Mucosa of gallbladder (tissue), 1 donor: Measurements from ENCODE around the gene TNFAIP2. TPM values are rescaled to one million over a fixed set of nuclear protein-coding genes. Genes with fewer than 3 reads are reported as not detected.
"Not testable (repeated sequence)": the region's sequence is repeated elsewhere in the genome, so short reads cannot be mapped to it uniquely, and the experiment has no call there.

ENCODE experiments used
- DNase-seq: peaks from one replicate; pipeline ENCODE4 v3.0.0-alpha.2; 2020; ENCODE audit warnings: low spot score
- total RNA-seq: library from RNA; stranded (reverse); gene quantifications from one replicate; pipeline ENCODE4 v1.2.1, GENCODE V29; 2021
- donor health status: DM: no; HTN: no; CAD: no.

Gene TNFAIP2
- total RNA-seq, 1 donor from 2014 or later: 133 TPM

DNA sequence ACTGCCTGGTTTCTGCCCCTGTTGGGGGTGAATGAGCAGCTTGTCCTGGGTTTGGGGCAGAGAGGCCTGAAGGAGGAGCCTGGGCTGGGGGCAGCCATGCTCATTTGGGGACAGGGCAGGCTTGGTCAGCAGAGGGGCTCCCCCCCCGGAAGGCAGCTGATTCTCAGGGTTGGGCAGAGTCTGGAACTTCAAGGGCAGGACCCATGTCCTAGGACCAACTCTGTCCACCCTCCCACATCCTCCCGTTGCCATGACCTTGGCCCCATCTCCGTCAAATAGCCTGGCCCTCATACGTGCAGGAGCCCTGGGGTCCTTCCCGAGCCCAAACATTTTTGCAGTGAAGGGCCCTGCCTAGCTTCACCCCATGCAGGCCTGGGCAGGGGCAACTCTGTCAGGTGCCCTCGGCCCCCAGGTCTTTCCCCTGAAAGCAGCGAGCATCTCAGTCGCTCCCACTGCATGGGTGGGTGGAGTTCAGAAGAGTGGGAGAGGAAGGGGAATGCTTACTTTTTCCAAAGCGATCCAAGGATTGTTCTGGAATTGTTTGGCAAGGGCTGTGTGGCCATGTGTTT is 32.6 kb downstream of the TNFAIP2 start:
- no peak for DNase-seq

DNA sequence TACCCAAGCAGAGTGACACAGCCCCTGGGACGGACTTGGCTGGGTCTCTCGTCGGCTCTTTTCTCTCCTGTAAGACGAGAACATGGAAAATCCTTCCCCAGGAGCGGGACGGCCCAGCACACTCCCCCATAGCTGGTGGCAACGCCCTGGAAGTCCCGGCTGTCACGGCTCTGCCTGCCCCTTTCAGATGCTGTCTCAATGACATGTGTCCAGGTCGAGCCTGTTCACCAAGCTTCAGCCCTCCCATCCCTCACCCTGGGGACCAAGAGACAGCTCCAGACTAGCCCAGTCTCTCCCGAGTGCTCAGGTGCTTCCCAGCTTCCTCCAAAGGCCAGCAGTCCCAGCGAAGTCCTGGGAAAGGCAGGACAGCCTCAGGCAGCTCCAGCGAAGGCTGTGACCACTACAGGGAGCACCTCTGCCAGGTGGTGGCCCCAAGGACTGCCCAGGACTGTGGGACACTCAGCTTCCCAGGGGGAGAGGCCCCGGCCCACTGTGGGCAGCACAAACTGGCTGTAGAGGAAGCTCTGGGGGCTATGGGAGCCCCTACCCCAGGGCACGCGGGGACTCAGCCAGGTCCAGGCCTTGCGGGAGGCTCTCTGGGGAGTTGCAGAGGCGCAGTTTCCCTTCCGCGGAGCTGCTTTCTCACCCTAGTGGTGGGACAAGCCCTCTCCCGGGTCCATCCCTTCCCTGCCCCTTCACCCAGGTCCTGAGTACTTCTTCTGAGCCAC is 33.6 kb downstream of the TNFAIP2 start:
- DNase-seq: no peak

DNA sequence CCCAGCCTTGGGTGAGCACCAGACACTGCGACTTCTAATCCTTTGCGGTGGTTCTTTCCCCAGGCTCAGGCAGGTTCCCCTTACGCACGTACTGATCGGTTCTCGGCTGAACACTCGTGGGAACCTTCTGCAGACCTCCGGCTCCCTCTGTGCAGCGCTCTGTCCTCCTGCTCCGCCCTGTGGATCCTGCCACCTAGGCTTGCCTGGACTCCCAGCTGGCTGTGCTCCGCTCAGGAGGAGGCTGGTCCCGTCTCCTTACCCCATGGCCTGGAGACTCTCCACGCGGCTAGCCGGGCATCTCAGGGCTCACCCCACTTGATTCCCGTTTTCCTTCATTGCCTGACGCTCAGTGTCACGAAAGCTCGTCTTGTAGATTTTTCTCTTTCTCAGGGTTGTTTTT is 34.7 kb downstream of the TNFAIP2 start:
- DNase-seq: no peak

DNA sequence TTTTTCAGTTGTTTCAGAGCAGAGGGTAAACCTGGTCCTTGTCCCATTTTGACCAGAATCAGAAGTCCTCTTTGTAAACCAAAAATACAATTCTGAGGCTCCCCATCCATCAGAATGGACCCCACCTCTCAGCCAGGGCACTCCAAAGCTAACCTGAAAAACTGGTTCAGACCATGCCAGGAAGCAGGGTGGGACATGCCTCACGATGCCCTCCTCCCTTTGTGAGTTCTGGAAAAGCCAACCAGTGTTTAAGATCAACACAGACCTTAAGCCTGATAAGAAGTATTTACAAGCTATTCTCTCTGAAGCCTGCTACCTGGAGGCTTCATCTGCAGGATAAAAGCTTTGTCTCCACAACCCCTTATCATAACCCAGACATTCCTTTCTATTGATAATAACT is 35.4 kb downstream of the TNFAIP2 start:
- DNase-seq: no peak

DNA sequence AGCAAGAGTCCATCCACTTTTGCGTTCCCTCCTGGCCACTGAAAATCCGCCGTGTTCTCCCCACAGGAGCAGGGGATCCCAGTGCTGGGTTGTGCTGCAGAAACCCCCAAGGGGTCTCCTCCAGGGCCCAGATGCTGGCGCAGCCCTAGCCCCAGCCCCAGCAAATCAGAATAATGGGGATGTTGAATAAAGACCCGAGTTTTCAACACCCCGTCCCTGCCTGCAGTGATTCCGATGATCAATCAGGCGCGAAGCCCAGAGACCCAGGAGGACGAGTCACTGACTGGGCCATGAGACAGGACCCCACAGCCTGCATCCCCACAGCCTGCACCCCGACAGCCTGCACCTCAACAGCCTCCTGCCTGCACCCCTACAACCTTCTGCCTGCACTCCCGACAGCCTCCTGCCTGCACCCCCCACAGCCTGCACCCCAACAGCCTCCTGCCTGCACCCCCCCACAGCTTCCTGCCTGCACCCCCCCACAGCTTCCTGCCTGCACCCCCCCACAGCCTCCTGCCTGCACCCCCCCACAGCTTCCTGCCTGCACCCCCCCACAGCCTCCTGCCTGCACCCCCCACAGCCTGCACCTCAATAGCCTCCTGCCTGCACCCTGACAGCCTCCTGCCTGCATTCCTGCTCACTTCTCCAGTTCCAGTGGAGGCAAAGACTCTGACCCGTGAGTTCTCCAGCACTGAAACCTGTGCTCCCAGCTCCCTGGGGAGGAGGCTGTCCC is 37.2 kb downstream of the TNFAIP2 start:
- DNase-seq: no peak

DNA sequence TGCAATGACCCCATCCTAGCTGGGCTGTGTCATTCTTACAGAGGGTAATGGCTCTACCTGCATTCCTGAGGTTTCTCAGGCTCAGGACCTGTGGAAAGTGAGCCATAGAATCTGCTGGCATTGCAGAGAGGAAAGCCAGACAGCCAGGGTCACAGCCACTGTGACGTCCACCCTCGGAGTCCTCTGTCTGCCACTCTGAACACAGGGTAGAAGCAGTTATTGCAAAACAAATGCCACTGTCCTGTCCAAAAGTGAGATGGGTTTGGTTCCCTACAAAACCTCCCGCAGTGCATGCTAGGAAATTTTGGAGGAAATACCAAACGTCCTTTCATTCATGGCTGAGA is 37.8 kb downstream of the TNFAIP2 start:
- DNase-seq: no peak

DNA sequence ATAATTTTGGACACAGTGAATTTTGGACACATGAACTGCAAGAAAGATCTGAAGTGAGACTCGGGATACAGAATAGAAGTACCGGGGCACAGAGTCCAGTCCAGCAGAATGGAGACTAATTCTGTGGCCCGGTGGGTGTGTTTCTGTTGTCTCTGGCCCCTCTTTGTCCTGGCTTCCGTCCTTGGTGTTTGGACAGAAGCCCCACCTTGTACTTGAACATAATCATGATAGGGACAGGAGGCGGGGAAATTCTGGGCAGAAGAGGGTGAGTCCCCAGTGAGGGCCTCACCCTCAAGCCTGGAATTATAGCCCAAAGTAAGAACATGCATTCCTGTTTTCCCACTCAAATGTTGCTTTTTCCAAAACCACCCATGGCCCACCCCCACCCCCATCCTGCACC is 39.9 kb downstream of the TNFAIP2 start:
- no peak for DNase-seq

DNA sequence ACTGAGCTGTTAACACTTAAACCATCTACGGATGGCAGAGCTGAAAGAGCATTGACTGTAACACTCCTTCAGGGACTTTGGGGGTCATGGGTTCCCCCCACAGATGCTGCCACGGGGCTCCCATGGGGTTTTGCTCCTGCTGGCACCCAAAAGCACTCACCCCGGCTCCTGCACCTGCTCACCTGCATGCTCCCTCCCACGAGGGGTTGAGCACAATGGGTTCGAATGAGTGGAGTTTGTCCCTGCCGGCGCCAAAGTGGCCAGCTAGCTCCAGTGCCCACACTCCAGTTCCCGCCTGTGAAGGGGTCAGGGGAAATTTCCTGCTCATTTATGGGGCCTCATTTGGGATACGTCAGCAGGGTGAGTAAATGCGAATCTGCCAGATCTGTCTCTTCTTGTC is 40.7 kb downstream of the TNFAIP2 start:
- no peak for DNase-seq

DNA sequence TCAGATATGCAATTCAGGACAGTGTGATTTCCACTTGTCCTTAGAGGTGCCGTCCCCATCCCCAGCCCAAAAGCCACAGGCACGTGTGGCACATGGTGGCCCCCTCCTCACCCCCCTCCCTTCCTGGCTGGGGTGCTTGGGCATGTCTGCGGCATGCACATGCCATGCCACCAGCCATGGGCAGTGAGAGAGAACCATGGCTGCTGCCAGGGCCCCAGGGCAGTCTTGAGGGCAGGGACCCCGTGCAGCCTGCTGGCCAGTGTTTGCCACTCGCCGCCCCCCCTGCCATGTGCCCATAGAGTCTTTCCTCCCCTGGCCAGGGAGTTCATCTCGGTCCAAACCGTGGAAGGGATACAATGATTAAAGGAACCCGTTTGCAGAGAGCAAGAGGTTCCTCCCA is 41.5 kb downstream of the TNFAIP2 start:
- DNase-seq: no peak

DNA sequence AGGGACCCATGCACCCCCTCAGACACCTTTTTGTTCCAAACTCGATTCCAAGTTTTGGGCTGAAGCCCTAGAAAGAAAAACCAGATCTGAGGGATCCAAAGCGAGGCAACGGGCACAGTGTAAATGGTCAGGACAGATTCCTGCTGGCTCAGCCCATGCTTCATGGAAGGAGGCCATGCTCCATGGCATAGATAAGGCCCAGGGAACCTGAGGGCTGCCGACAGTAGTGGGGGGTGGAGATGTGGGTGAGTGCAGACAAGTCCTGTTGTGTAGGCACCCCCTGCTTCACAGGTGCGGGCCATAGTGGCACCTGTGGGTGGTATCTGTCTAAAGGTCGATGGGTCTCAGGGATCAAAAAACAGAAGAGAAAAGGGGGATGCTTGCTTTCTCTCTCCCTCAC is 42.1 kb downstream of the TNFAIP2 start:
- DNase-seq: no peak

DNA sequence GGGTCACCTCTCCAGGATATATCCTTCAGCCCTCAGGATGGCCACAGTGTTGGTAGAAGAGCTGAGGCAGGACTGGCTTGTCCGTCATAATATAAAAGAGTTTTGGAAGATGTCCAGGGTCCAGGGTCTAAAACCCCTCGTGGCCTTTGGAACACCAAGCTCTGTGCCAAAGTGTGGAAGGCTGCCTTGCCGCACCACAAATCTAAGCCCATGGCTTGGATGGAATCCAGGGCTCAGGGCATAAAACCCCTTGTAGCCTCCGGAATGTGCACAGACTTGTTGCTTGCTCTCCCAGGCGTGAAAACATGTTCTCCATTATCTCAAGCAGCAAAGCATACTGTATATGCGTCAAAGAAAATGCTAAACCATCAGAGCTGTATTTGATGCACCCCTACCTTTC is 46.7 kb downstream of the TNFAIP2 start:
- DNase-seq: no peak

DNA sequence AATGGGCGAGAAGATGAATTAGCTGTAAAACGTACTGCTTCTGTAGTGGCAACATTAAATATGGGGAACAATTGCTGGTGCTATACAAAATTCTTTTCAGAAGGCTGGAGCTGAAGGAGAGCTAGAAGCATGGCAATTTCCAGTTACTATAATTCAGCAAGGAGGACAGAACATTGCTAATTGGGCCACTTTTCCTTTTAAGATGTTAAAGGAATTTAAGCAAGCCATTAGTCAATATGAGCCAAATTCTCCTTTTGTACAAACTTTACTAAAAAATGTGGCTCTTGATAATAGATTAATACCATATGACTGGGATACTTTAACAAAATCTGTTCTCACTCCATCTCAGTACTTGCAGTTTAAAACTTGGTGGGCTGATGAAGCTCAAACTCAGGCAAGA is 47.9 kb downstream of the TNFAIP2 start:
- DNase-seq: not testable (repeated sequence)

DNA sequence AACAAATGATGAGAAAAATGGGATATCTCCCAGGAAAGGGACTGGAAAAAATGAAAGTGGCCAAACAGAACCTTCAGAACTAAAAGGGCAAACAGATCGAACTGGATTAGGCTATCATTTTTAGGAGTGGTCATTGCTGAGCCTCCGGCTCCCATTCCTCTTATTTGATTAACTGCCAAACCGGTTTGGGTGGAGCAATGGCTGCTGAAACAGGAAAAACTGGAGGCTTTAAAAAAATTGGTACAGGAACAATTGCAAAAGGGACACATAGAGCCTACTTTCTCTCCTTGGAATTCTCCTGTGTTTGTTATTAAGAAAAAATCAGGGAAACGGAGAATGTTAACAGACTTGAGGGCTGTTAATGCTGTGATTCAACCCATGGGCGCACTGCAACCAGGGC is 49.7 kb downstream of the TNFAIP2 start:
- DNase-seq: no peak

DNA sequence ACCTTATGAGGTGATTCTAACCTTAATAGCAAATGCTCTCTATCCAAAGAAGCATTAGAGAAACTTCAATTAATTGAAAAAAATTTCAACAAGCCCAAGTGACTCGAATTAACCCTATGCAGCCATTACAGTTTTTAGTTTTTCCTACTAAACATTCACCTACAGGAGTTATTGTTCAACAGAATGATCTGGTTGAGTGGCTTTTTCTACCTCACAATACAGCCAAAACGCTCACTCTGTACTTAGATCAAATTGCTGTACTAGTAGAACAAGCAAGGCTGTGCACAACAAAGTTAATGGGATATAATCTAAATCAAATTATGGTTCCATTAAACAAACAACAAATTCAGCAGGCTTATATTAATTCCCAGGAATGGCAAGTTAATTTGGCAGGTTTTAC is 50.6 kb downstream of the TNFAIP2 start:
- not testable (repeated sequence) for DNase-seq

DNA sequence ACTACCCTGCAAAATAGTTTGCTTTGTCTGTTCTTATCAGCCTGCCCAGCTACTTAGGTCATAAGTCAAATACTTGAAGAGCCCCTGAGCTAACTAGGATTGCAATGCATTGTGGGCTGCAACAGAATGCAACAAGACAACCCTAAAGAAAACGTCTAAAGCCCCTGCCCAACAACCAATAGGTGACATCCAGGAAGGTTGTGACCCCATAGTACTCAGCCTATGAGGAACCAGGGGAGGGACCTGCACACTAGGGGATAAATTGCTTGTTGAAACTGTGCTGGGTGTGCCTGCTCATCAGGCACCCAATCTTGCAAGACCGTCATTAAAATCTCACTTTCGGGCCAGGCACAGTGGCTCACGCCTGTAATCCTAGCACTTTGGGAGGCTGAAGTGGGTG is 52.9 kb downstream of the TNFAIP2 start:
- DNase-seq: not testable (repeated sequence)

DNA sequence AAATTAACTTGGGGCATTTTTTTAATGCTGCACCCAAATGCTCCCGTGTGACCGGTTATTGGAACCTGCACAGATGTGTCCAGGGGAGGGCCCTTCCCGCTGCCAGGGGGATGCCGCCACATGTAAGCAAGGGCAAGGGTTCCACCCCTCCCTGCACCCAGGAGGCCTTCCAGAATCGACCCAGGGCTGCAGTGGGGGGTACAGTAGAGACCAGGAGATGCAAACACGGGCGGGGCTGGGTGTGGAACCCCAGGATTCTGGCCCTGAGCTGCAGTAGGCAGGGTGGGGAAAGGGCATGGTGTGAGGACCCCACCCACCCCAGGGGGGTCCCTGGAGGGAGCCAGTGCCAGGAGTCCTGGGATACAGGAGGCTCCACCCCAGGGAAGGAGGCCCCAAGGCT is 54.1 kb downstream of the TNFAIP2 start:
- no peak for DNase-seq

DNA sequence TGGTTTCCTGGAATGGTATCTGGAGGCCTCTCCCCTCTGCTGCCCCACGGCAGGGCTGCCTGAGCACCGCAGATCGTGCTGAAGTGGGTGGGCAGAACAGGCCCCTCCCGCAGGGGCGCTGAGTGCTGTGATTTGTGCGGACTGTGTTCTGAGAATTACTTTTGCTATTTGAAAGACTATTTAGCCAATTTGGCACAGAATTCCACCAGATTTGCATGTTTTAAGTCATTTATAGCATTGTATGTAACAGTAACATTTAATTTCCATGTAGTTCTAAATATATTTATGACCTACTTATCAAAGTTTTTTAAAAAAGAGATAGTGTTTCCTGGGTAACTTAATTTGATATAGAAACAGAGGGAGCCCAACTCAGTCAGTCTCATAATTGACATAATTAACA is 55.3 kb downstream of the TNFAIP2 start:
- no peak for DNase-seq

DNA sequence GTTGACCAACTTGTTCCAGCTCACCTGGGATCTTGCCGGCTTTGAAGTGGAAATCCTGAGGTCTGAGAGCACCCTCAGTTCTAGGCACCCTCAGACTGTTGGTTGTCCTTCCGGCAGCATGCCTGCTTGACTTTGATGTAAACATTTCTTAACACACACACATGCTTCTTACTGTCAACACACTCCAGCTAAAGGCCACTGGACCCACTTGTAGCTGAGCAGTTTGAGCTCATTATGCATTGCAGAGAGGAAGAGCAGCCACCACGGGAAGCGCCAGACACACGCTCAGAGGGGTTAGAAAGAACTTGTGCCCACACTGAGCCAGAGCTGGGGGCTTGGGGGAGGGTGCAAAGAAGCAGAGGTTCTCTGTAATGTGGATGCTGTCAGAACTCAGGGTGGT is 55.8 kb downstream of the TNFAIP2 start:
- DNase-seq: no peak

DNA sequence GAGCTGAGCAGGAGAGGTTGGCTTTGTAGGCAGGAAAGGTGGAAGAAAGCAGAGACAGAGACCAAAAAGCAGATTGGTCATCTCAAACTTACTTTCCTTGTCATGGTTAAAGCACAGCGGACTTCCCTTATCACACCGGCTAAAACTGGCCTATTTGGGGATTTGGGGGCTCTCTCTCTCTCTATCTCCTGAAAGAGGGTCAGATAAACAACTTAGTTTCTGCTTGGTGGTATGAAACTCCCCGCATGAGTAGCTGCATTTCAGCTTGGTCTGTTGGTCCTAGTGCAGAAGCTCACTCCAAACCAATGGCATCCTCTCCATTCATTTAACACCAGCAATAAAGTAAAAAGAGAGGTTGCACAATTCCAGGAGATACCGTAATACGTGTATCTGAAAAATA is 57.1 kb downstream of the TNFAIP2 start:
- no peak for DNase-seq

DNA sequence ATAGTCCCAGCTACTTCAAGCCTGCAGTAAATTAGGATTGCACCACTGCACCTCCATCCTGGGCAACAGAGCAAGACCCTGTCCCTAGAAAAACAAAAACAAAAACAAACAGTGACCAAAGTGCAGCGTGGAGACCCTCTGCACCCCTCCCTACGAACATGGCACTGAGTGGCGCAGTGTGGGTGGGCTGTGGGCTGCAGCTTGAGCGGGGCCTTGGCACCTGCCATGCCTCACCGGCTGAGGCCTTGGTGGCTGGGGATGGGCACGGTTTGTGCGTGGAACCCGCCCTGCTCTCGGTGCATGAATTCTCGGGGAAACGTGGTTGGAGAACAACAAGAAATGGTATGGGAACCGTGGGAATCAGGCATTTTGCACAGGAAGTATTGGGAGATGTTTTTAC is 60.8 kb downstream of the TNFAIP2 start:
- no peak for DNase-seq

DNA sequence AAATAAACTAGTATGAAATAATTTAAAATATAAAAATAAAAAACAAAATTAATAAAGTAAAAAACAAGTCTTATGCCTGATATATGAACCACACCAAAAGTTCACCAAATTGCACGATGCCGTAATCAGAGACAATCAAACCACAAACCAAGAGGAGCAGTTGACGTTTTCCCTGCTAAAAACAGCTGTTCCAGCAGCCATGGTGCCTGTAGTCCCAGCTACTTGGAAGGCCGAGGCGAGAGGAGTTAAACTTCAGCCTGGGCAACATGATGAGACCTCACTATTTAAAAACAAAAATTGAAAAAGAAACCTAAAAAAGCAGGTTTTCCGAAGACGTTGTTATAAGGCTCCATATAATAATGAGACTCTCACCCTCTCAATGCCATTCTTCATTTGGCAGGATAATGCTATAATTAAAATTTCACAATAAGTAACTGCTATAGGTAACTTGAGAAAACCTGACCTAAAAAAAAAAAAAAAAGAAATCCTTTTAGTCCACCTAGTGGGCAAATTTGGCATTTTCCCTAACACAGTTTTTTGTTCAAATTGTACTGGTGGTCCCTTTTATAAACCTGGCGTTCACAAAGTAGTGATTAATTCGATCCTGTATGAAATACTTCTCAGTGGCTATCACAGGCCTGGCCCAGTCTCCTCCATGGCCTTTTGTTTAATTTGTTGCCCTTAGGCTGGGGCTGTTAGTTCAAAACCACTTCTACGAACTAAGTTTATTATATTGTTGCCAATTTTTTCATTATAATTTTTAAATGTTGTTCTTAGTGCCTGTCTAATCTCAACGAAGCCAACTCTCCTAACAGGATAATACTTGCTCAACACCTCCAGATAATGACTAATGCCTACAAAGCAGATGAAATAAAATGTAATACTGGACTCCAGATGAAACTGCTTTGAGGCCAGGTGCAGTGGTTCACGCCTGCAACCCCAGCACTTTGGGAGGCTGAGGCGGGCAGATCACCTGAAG is 62.1 kb downstream of the TNFAIP2 start:
- no peak for DNase-seq

DNA sequence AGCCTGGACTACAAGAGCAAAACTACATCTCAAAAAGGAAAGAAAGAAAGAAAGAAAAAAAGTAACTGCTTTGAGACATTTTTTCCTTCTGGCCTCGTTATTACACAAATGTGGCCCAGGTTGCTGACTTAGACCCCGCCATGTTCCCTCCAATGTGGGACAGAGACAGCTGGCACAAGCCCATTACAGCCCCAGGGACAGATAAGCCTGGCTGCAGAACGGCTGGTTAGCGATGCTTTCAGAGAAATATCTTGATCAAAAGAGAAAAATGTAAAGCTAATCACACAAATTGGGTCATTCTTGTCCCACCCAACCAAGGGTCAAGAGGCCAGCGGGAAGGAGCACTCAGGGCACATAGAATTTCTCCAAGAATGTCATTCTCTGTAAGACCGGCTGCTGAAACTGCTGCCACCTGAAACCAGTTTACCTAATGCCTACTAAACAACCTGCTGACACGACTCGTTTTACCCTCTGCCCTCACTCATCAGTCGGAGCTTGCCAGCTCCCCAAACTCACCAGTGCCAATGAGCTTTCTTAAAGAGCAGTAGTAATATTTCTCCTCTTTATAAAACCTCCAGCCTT is 63.1 kb downstream of the TNFAIP2 start:
- DNase-seq: no peak
